LoVo (cell line): ENCODE data around the gene KDELR1.
"Not testable (repeated sequence)": the region's sequence is repeated elsewhere in the genome, so short reads cannot be mapped to it uniquely, and the experiment has no call there.

Experiments
- DNase-seq: peaks from one replicate; pipeline ENCODE4 v3.0.0-alpha.2; 2016; ENCODE audit warnings: low spot score

Gene KDELR1

GRCh38 chr19:48397263-48398101 lies 6.1 kb upstream of the KDELR1 start:
- DNase-seq = no peak

GRCh38 chr19:48396824-48397176 lies 5.4 kb upstream of the KDELR1 start:
- DNase-seq = no peak

GRCh38 chr19:48396016-48396823 lies 4.9 kb upstream of the KDELR1 start:
- DNase-seq = no peak

GRCh38 chr19:48395499-48395898 lies 4.1 kb upstream of the KDELR1 start:
- no peak for DNase-seq

- no peak for DNase-seq
Observed at GRCh38 chr19:48395170-48395455, 3.8 kb upstream of the KDELR1 start.

- DNase-seq = no peak
Observed at GRCh38 chr19:48394331-48395169, 3.2 kb upstream of the KDELR1 start.

GRCh38 chr19:48393559-48394330 lies 2.4 kb upstream of the KDELR1 start, which contains the start of gene GRIN2D:
Gene GRIN2D (plus strand): TSS chr19:48393668. CDS start chr19:48398393, 4,725 bp downstream.
- DNase-seq = no peak

GRCh38 chr19:48392860-48393558 lies 1.7 kb upstream of the KDELR1 start:
- DNase-seq = no peak

- not testable (repeated sequence) for DNase-seq
Observed at GRCh38 chr19:48392006-48392344, 624 bp upstream of the KDELR1 start.

GRCh38 chr19:48390188-48391099 lies 907 bp downstream of the KDELR1 start:
- DNase-seq = peak; percentile 44

GRCh38 chr19:48386981-48387380 lies 4.4 kb downstream of the KDELR1 start:
- no peak for DNase-seq

GRCh38 chr19:48385461-48386087 lies 5.8 kb downstream of the KDELR1 start:
- DNase-seq = no peak

GRCh38 chr19:48382286-48382685 lies 9.1 kb downstream of the KDELR1 start:
- DNase-seq = no peak

GRCh38 chr19:48381178-48381950 lies 10.0 kb downstream of the KDELR1 start:
- no peak for DNase-seq

- DNase-seq = no peak
Observed at GRCh38 chr19:48379058-48379457, 12.3 kb downstream of the KDELR1 start.

- no peak for DNase-seq
Observed at GRCh38 chr19:48378194-48378570, 13.2 kb downstream of the KDELR1 start.

GRCh38 chr19:48373567-48373966 lies 17.8 kb downstream of the KDELR1 start:
- DNase-seq = no peak

GRCh38 chr19:48372904-48373303 lies 18.4 kb downstream of the KDELR1 start:
- no peak for DNase-seq

- not testable (repeated sequence) for DNase-seq
Observed at GRCh38 chr19:48371771-48372170, 19.6 kb downstream of the KDELR1 start.
